NCI-H1105 treated with DMSO at 0.1 percent for 48 hours (cell line): Measurements from ENCODE around the gene SLC51A.
"Not testable (repeated sequence)": the region's sequence is repeated elsewhere in the genome, so short reads cannot be mapped to it uniquely, and the experiment has no call there.

Experiments used
- DNase-seq: peaks from one replicate; lab custom pipeline; 2025; lab: John Stamatoyannopoulos, UW

SLC51A gene

GRCh38 chr3:196240424-196240823 is 24.1 kb downstream of the SLC51A start:
- no peak for DNase-seq

- no peak for DNase-seq
Measured at GRCh38 chr3:196241704-196242103, 25.4 kb downstream of the SLC51A start.

- DNase-seq, result not testable (repeated sequence)
Measured at GRCh38 chr3:196244166-196244565, 27.8 kb downstream of the SLC51A start.

- no peak for DNase-seq
Measured at GRCh38 chr3:196246612-196247308, 30.4 kb downstream of the SLC51A start.

- no peak for DNase-seq
Measured at GRCh38 chr3:196251918-196252317, 35.6 kb downstream of the SLC51A start.

- DNase-seq, result no peak
Measured at GRCh38 chr3:196254376-196255283, 38.3 kb downstream of the SLC51A start.

- DNase-seq, result no peak
Measured at GRCh38 chr3:196255776-196256175, 39.4 kb downstream of the SLC51A start.

GRCh38 chr3:196260784-196261183 is 44.5 kb downstream of the SLC51A start:
- no peak for DNase-seq

- DNase-seq, result no peak
Measured at GRCh38 chr3:196263819-196264218, 47.5 kb downstream of the SLC51A start.

GRCh38 chr3:196268284-196269163 is 52.2 kb downstream of the SLC51A start:
- DNase-seq, result no peak

- no peak for DNase-seq
Measured at GRCh38 chr3:196270499-196270898, 54.2 kb downstream of the SLC51A start.

GRCh38 chr3:196272826-196273225 is 56.5 kb downstream of the SLC51A start:
- no peak for DNase-seq

- DNase-seq, result no peak
Measured at GRCh38 chr3:196273655-196274054, 57.3 kb downstream of the SLC51A start.

- no peak for DNase-seq
Measured at GRCh38 chr3:196274585-196274984, 58.3 kb downstream of the SLC51A start.

- no peak for DNase-seq
Measured at GRCh38 chr3:196275126-196275525, 58.8 kb downstream of the SLC51A start.

- DNase-seq, result no peak
Measured at GRCh38 chr3:196280689-196281440, 64.5 kb downstream of the SLC51A start.

GRCh38 chr3:196281962-196282361 is 65.6 kb downstream of the SLC51A start:
- DNase-seq, result no peak
